PC-9 (cell line): ENCODE results near the gene HOXA5. TPM values are rescaled to one million over a fixed set of nuclear protein-coding genes. Genes with fewer than 3 reads are reported as not detected.

Experiments
- BruUV-seq: library from RNA; stranded (reverse); fragments of 400-500 nt; replicated peaks from 2 replicates; lab custom pipeline; 2021; lab: Mats Ljungman, UMichigan
- CTCF ChIA-PET: fragments of 300-600 bp; sonication (Branson Sonifier 250); formaldehyde crosslinking; loops from one replicate; lab custom pipeline; 2022; ENCODE audit warnings: antibody characterized with exemption; lab: Charles Lee
- POLR2A ChIA-PET: fragments of 300-600 bp; sonication (Branson Sonifier 250); formaldehyde crosslinking; loops from one replicate; lab custom pipeline; 2022; ENCODE audit warnings: antibody characterized with exemption; ENCODE audit not compliant: unreplicated experiment; lab: Charles Lee
- DNase-seq, 2 experiments: peaks; one replicate each; pipeline versions ENCODE4 v3.0.0 to v3.0.0-alpha.2; 2015 to 2022; ENCODE audit warnings: mixed read lengths in 1 of 2
- H2AFZ ChIP-seq: fragments of 200-600 bp; sonication (generic); 2 replicates; pipeline ENCODE4 v1.8.1; 2017; ENCODE audit warnings: antibody characterized with exemption
- H3F3A ChIP-seq: fragments of 200-600 bp; sonication (generic); 2 replicates; pipeline ENCODE4 v1.8.1; 2017; ENCODE audit warnings: antibody characterized with exemption, mild to moderate bottlenecking, low read depth; ENCODE audit not compliant: insufficient read depth
- H3K27ac ChIP-seq: fragments of 200-600 bp; sonication (generic); 2 replicates; pipeline ENCODE4 v1.6.1; 2016; ENCODE audit warnings: mixed run types
- H3K27me3 ChIP-seq: fragments of 200-600 bp; sonication (generic); 2 replicates; pipeline ENCODE4 v1.6.1; 2016; ENCODE audit warnings: low read depth, mixed run types; ENCODE audit not compliant: insufficient read depth
- H3K36me3 ChIP-seq: fragments of 200-600 bp; sonication (generic); 2 replicates; pipeline ENCODE4 v1.6.1; 2016; ENCODE audit warnings: low read depth, mixed run types
- H3K4me1 ChIP-seq: fragments of 200-600 bp; sonication (generic); replicated peaks from 2 replicates; pipeline ENCODE4 v1.6.1; 2016; ENCODE audit warnings: mixed run types; ENCODE audit not compliant: insufficient read depth
- H3K4me2 ChIP-seq: fragments of 200-600 bp; sonication (generic); 2 replicates; pipeline ENCODE4 v1.6.1; 2017; ENCODE audit warnings: mixed run types
- H3K4me3 ChIP-seq: fragments of 200-600 bp; sonication (generic); 2 replicates; pipeline ENCODE4 v1.6.1; 2016; ENCODE audit warnings: mixed run types
- H3K79me2 ChIP-seq: fragments of 200-600 bp; sonication (generic); 2 replicates; pipeline ENCODE4 v1.6.1; 2017; ENCODE audit warnings: low read depth, mixed run types
- H3K9me2 ChIP-seq: fragments of 200-600 bp; sonication (generic); 2 replicates; pipeline ENCODE4 v1.8.1; 2017; ENCODE audit warnings: mild to moderate bottlenecking; ENCODE audit not compliant: insufficient read depth
- H3K9me3 ChIP-seq: fragments of 200-600 bp; sonication (generic); 2 replicates; pipeline ENCODE4 v1.8.1; 2016; ENCODE audit warnings: low read depth; ENCODE audit not compliant: insufficient read depth
- H4K20me1 ChIP-seq: fragments of 200-600 bp; sonication (generic); 2 replicates; pipeline ENCODE4 v1.8.1; 2017; ENCODE audit not compliant: insufficient read depth
- EZH2 ChIP-seq: fragments of 200-600 bp; sonication (generic); IDR thresholded peaks from 2 replicates; pipeline ENCODE4 v1.8.0; 2017; ENCODE audit warnings: antibody characterized with exemption, low read depth
- intact Hi-C: fragments of 100-400 bp; cut with micrococcal nuclease; formaldehyde crosslinking; loops from one replicate; pipeline ENCODE4 v1.10.0; 2022; ENCODE audit not compliant: unreplicated experiment
- total RNA-seq: library from RNA; stranded (reverse); gene quantifications from 2 replicates; pipeline ENCODE4 v1.2.3, GENCODE V29; 2021
- TF ChIP-seq, protein P1 (sequence below): fragments of 200-600 bp; sonication (generic); conservative IDR thresholded peaks from 2 replicates; pipeline ENCODE4 v1.6.1; 2017; ENCODE audit warnings: mixed run types, antibody characterized with exemption, mild to moderate bottlenecking, moderate library complexity

The HOXA5 gene
- total RNA-seq, 1 experiment from 2014 or later, result 1.0 TPM

GRCh38 chr7:27172315-27172774, 28.9 kb upstream of the HOXA5 start:
- H3K4me3 ChIP-seq, result no peak overlapping the region
- no peak for DNase-seq
- H3K36me3 ChIP-seq, result no peaks in the 10 kb centered on the region
- no peaks in the 10 kb centered on the region for H4K20me1 ChIP-seq
- no peak overlapping the region for H2AFZ ChIP-seq
- no peak overlapping the region for H3K27ac ChIP-seq
- no TSS peak for BruUV-seq
- H3K9me3 ChIP-seq, result no peaks in the 10 kb centered on the region
- TF ChIP-seq, protein P1, sequence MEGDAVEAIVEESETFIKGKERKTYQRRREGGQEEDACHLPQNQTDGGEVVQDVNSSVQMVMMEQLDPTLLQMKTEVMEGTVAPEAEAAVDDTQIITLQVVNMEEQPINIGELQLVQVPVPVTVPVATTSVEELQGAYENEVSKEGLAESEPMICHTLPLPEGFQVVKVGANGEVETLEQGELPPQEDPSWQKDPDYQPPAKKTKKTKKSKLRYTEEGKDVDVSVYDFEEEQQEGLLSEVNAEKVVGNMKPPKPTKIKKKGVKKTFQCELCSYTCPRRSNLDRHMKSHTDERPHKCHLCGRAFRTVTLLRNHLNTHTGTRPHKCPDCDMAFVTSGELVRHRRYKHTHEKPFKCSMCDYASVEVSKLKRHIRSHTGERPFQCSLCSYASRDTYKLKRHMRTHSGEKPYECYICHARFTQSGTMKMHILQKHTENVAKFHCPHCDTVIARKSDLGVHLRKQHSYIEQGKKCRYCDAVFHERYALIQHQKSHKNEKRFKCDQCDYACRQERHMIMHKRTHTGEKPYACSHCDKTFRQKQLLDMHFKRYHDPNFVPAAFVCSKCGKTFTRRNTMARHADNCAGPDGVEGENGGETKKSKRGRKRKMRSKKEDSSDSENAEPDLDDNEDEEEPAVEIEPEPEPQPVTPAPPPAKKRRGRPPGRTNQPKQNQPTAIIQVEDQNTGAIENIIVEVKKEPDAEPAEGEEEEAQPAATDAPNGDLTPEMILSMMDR, result no peak
- TF ChIP-seq EZH2, result no peak
- H3K4me1 ChIP-seq, result peaks cover 20% of the 10 kb centered on the region
- no peak overlapping the region for H3K4me2 ChIP-seq
- no peaks in the 10 kb centered on the region for H3K79me2 ChIP-seq
- ChIA-PET POLR2A (no interaction called here), CTCF (no interaction called here)
- intact Hi-C loops, result no loop called here
- H3F3A ChIP-seq, result peaks cover 20% of the 10 kb centered on the region
- H3K9me2 ChIP-seq, result no peaks in the 10 kb centered on the region
- H3K27me3 ChIP-seq, result no peaks in the 10 kb centered on the region

GRCh38 chr7:27171637-27172314, 28.3 kb upstream of the HOXA5 start:
- H3K9me2 ChIP-seq, result no peaks in the 10 kb centered on the region
- ChIA-PET CTCF (no interaction called here), POLR2A (interaction anchor here (0.6 kb wide), 1 partner anchor 637 kb away, joined by 4 read pairs; no protein-coding TSS in a partner anchor)
- intact Hi-C loops, result no loop called here
- H3K27ac ChIP-seq, result no peak overlapping the region
- H4K20me1 ChIP-seq, result no peaks in the 10 kb centered on the region
- H3K4me1 ChIP-seq, result peaks cover 20% of the 10 kb centered on the region
- BruUV-seq, result no TSS peak
- H3F3A ChIP-seq, result peaks cover 21% of the 10 kb centered on the region
- H2AFZ ChIP-seq, result no peak overlapping the region
- DNase-seq, result no peak
- H3K4me3 ChIP-seq, result no peak overlapping the region
- H3K4me2 ChIP-seq, result no peak overlapping the region
- no peaks in the 10 kb centered on the region for H3K79me2 ChIP-seq
- H3K27me3 ChIP-seq, result no peaks in the 10 kb centered on the region
- TF ChIP-seq, protein P1, result no peak
- no peak for TF ChIP-seq EZH2
- no peaks in the 10 kb centered on the region for H3K9me3 ChIP-seq
- H3K36me3 ChIP-seq, result no peaks in the 10 kb centered on the region

GRCh38 chr7:27171325-27171636, 27.8 kb upstream of the HOXA5 start:
- ChIA-PET POLR2A (interaction anchor here (0.6 kb wide), 1 partner anchor 638 kb away, joined by 4 read pairs; no protein-coding TSS in a partner anchor), CTCF (no interaction called here)
- H3K4me2 ChIP-seq, result no peak overlapping the region
- no peaks in the 10 kb centered on the region for H3K27me3 ChIP-seq
- peaks cover 21% of the 10 kb centered on the region for H3F3A ChIP-seq
- no peaks in the 10 kb centered on the region for H3K9me2 ChIP-seq
- H3K4me1 ChIP-seq, result peaks cover 20% of the 10 kb centered on the region
- H4K20me1 ChIP-seq, result no peaks in the 10 kb centered on the region
- H3K4me3 ChIP-seq, result no peak overlapping the region
- TF ChIP-seq, protein P1, result no peak
- TF ChIP-seq EZH2, result no peak
- H2AFZ ChIP-seq, result no peak overlapping the region
- no peaks in the 10 kb centered on the region for H3K79me2 ChIP-seq
- H3K27ac ChIP-seq, result no peak overlapping the region
- no peaks in the 10 kb centered on the region for H3K36me3 ChIP-seq
- H3K9me3 ChIP-seq, result no peaks in the 10 kb centered on the region
- intact Hi-C loops, result no loop called here
- BruUV-seq, result no TSS peak
- DNase-seq, result no peak
